Gastroesophageal sphincter (tissue), 4 donors: ENCODE results near the gene IREB2. TPM values are rescaled to one million over a fixed set of nuclear protein-coding genes. Genes with fewer than 3 reads are reported as not detected.

ENCODE experiments used
- ATAC-seq: fragments of 150-250 bp; one replicate; pipeline ENCODE4 v1.9.1; 2016; ENCODE audit warnings: mild to moderate bottlenecking, moderate library complexity
- H3K27ac ChIP-seq, 4 donors: fragments of 200-600 bp; sonication (generic) in 3 of 4; 1 replicate in 3 of 4; 2 replicates in 1 of 4; pipeline ENCODE4 v1.5.1; 2016 to 2019
- H3K27me3 ChIP-seq: fragments of 200-600 bp; sonication (generic); one replicate; pipeline ENCODE4 v1.5.1; 2019
- H3K36me3 ChIP-seq, 2 donors: fragments of 200-600 bp; sonication (generic); one replicate each; pipeline ENCODE4 v1.5.1; 2019; ENCODE audit warnings: control low read depth in 1 of 2
- H3K4me1 ChIP-seq, 3 donors: fragments of 200-600 bp; sonication (generic); 1 replicate in 2 of 3; 2 replicates in 1 of 3; pipeline ENCODE4 v1.5.1; 2016 to 2019; ENCODE audit warnings: control low read depth in 2 of 3
- H3K4me3 ChIP-seq, 2 donors: fragments of 200-600 bp; sonication (generic); one replicate each; pipeline ENCODE4 v1.5.1; 2019; ENCODE audit warnings: mild to moderate bottlenecking in 1 of 2, moderate library complexity in 1 of 2
- H3K9me3 ChIP-seq, 3 donors: fragments of 200-600 bp; sonication (generic); one replicate each; pipeline ENCODE4 v1.5.1; 2017 to 2019; ENCODE audit warnings: control low read depth in 2 of 3
- EP300 ChIP-seq: sonication (generic); formaldehyde crosslinking; IDR thresholded peaks from one replicate; pipeline ENCODE4 v1.6.1; 2017; ENCODE audit warnings: antibody characterized with exemption, mild to moderate bottlenecking
- POLR2A ChIP-seq, 2 donors: fragments of 450-650 bp; IDR thresholded peaks; one replicate each; pipeline ENCODE4 v1.6.1; 2017; ENCODE audit warnings: antibody characterized with exemption in 2 of 2, mild to moderate bottlenecking in 2 of 2, moderate library complexity in 1 of 2
- POLR2AphosphoS5 ChIP-seq: sonication (generic); formaldehyde crosslinking; IDR thresholded peaks from one replicate; pipeline ENCODE4 v1.6.1; 2017; ENCODE audit warnings: antibody characterized with exemption
- WGBS, 2 donors: methylation state at CpG; one replicate each; pipeline ENCODE4 v1.1.5; 2018; ENCODE audit warnings: low coverage in 1 of 2; 5-methylcytosine and 5-hydroxymethylcytosine counted together
- total RNA-seq, 4 donors: library from RNA; depleted of rRNA; stranded (reverse); fragments of >200 nt; gene quantifications; one replicate each; pipeline ENCODE4 v1.1.0, GENCODE V29; 2016
- TF ChIP-seq, protein P1 (sequence below), 4 experiments: fragments of 200-600 bp in 2 of 4; fragments of 450-650 bp in 2 of 4; sonication (generic) in 1 of 4; IDR thresholded peaks; one replicate each; pipeline ENCODE4 v1.5.1; 2017 to 2019; ENCODE audit warnings: antibody characterized with exemption in 4 of 4, mild to moderate bottlenecking in 2 of 4, moderate library complexity in 2 of 4

Gene IREB2
- total RNA-seq, 4 donors from 2014 or later = 16.9 to 33.5 (median 25.9) TPM

DNA sequence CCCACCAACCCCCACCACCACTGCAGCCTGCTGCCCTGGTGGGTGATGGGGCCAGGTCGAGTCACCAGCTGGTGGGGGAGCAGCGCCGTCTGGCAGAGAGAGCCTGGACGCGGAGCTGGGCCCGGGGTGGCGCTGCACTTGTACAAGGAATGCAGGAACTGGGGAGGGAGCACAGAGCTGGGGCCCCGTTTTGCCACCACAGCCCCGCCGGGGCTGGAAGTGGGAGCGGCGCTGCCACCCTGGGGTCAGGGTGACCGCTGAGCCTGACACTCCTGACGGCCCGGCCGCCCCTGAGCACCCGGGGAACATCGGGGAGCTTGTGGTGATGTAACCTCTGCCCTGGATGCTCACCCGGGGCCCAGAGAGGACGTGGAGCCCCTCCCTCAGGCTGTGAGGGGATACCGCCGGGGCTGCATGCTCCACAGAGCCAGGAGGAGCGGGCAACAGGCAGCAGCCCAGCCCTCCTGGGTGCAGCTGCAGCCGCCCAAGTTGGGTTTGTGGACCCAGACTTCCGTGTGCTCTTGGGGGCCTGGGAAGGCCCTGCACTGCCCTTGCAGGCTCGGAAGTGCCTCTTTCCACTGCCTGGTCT lies 32.6 kb upstream of the IREB2 start:
- no peak overlapping the region for H3K27ac ChIP-seq
- H3K4me1 ChIP-seq = no peaks in the 10 kb centered on the region
- H3K36me3 ChIP-seq = no peaks in the 10 kb centered on the region
- no CpG with 5 or more reads among the region's 26 CpGs for WGBS, 2 donors
- peaks cover 52% of the 10 kb centered on the region for H3K27me3 ChIP-seq
- H3K9me3 ChIP-seq = no peaks in the 10 kb centered on the region
- ATAC-seq = no peak
- H3K4me3 ChIP-seq = no peak overlapping the region
- TF ChIP-seq EP300 (no peak), POLR2AphosphoS5 (no peak), POLR2A (IDR thresholded peaks at IDR 0.05) (no peak)
- TF ChIP-seq, protein P1, sequence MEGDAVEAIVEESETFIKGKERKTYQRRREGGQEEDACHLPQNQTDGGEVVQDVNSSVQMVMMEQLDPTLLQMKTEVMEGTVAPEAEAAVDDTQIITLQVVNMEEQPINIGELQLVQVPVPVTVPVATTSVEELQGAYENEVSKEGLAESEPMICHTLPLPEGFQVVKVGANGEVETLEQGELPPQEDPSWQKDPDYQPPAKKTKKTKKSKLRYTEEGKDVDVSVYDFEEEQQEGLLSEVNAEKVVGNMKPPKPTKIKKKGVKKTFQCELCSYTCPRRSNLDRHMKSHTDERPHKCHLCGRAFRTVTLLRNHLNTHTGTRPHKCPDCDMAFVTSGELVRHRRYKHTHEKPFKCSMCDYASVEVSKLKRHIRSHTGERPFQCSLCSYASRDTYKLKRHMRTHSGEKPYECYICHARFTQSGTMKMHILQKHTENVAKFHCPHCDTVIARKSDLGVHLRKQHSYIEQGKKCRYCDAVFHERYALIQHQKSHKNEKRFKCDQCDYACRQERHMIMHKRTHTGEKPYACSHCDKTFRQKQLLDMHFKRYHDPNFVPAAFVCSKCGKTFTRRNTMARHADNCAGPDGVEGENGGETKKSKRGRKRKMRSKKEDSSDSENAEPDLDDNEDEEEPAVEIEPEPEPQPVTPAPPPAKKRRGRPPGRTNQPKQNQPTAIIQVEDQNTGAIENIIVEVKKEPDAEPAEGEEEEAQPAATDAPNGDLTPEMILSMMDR (IDR thresholded peaks at IDR 0.05) = no peak

DNA sequence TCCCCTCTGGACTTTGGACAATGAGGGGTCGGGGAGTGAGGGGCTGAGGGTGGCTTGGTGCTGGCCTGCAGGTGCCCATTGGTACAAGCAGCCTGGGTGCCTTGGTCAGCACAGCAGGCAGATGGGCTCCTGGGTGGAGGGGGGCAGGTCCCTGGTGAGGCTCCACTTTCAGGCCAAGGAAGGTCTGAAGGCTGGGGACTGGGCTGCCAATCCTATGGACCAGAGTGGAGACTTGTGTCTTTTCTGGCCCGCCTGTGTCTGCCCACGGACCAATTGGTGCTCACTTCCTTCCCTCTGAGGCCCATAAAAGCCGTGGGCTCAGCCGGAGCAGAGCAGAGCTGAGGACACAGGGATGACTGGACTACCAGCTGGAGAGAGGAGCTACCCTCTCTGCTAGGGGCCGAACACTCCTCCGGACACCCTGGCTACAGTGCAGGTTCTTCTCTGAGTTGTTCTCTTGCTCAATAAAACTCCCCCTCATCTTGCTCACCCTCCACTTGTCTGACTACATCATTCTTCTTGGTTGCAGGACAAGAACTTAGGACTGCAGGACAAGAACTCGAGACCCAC lies 31.9 kb upstream of the IREB2 start:
- TF ChIP-seq POLR2A (IDR thresholded peaks at IDR 0.05) (no peak), EP300 (no peak), POLR2AphosphoS5 (no peak)
- TF ChIP-seq, protein P1 (IDR thresholded peaks at IDR 0.05) = no peak
- H3K36me3 ChIP-seq = no peaks in the 10 kb centered on the region
- no peaks in the 10 kb centered on the region for H3K4me1 ChIP-seq
- peaks cover 58% of the 10 kb centered on the region for H3K27me3 ChIP-seq
- H3K27ac ChIP-seq = no peak overlapping the region
- 60 to 78% methylated on average over 1 to 5 of the region's 8 CpGs for WGBS, 2 donors
- no peak for ATAC-seq
- no peaks in the 10 kb centered on the region for H3K9me3 ChIP-seq
- H3K4me3 ChIP-seq = no peak overlapping the region

DNA sequence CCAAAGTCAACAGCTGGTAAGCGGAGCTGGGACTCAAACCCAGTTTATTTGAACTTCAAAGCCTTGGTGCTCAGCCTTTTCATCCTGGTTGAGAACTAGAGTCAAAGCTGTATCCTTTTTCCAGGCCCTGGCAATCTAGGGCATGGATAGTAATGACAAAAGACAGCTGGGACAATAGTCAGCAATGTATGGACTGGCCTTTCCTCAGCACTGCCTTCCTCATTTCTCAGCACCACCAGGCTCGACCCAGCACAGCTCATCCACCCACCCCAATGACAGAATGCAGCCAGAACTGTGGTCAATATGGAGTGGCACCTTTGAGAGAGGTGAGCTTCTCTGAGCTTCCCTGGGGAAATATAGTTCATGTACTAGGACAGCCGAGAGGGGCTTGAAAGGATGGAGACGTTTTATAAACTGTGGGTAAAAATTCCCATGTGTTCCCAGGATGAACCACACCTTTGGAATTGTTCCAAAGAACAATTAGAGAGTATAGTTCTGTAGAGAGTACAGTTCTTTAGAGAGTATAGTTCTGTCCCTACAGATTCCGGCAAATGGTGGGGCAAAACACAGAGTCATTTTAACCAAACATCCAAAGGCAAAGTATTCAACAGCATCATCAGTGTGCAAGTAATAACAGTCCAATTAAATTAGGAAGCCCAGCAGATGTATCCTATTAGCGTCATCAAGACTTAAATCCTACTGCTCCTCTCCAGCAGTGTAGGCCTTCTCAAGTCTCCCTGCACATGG lies 30.2 kb upstream of the IREB2 start:
- 45 to 53% methylated on average over 3 to 6 of the region's 6 CpGs for WGBS, 2 donors
- TF ChIP-seq, protein P1 (IDR thresholded peaks at IDR 0.05) = no peak
- no peak for TF ChIP-seq POLR2AphosphoS5
- no peak for TF ChIP-seq POLR2A (IDR thresholded peaks at IDR 0.05)
- no peak for TF ChIP-seq EP300
- Histone ChIP-seq H3K27me3 (peaks cover 44% of the 10 kb centered on the region), H3K27ac (no peak overlapping the region), H3K4me3 (no peak overlapping the region), H3K36me3 (no peaks in the 10 kb centered on the region), H3K4me1 (no peaks in the 10 kb centered on the region), H3K9me3 (no peaks in the 10 kb centered on the region)
- ATAC-seq = no peak

GRCh38 chr15:78408355-78408640 lies 29.7 kb upstream of the IREB2 start:
- H3K27me3 ChIP-seq = peaks cover 43% of the 10 kb centered on the region
- TF ChIP-seq POLR2AphosphoS5 (no peak), POLR2A (IDR thresholded peaks at IDR 0.05) (no peak), EP300 (no peak)
- TF ChIP-seq, protein P1 (IDR thresholded peaks at IDR 0.05) = no peak
- no peaks in the 10 kb centered on the region for H3K9me3 ChIP-seq
- ATAC-seq = no peak
- no peak overlapping the region for H3K4me3 ChIP-seq
- 53% methylated on average over 3 of the region's 4 CpGs; no CpG with 5 or more reads in 1 of the 2 donors for WGBS, 2 donors
- H3K36me3 ChIP-seq = no peaks in the 10 kb centered on the region
- no peak overlapping the region for H3K27ac ChIP-seq
- no peaks in the 10 kb centered on the region for H3K4me1 ChIP-seq

- no peaks in the 10 kb centered on the region for H3K36me3 ChIP-seq
- no peak overlapping the region for H3K27ac ChIP-seq
- H3K4me3 ChIP-seq = no peak overlapping the region
- no peak for ATAC-seq
- H3K9me3 ChIP-seq = no peaks in the 10 kb centered on the region
- 50 to 54% methylated on average over 1 to 2 of the region's 2 CpGs for WGBS, 2 donors
- H3K4me1 ChIP-seq = no peaks in the 10 kb centered on the region
- H3K27me3 ChIP-seq = peaks cover 37% of the 10 kb centered on the region
- TF ChIP-seq POLR2A (IDR thresholded peaks at IDR 0.05) (no peak), EP300 (no peak), POLR2AphosphoS5 (no peak)
- TF ChIP-seq, protein P1 (IDR thresholded peaks at IDR 0.05) = no peak
Observed at GRCh38 chr15:78408961-78409360, 29.1 kb upstream of the IREB2 start.
